ENCODE data around the gene MASP2.
"Not testable (repeated sequence)": the region's sequence is repeated elsewhere in the genome, so short reads cannot be mapped to it uniquely, and the experiment has no call there.

The MASP2 gene

GRCh38 chr1:11046625-11047365, at the start of gene MASP2:
MASP2 (minus strand) TSS chr1:11047239; CDS start chr1:11047207, 32 bp downstream.
- no peak for DNase-seq

DNA sequence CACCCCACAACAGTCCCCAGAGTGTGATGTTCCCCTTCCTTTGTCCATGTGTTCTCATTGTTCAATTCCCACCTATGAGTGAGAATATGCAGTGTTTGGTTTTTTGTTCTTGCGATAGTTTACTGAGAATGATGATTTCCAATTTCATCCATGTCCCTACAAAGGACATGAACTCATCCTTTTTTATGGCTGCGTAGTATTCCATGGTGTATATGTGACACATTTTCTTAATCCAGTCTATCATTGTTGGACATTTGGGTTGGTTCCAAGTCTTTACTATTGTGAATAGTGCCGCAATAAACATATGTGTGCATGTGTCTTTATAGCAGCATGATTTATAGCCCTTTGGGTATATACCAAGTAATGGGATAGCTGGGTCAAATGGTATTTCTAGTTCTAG, 36.7 kb upstream of the MASP2 start:
- DNase-seq: not testable (repeated sequence)

DNA sequence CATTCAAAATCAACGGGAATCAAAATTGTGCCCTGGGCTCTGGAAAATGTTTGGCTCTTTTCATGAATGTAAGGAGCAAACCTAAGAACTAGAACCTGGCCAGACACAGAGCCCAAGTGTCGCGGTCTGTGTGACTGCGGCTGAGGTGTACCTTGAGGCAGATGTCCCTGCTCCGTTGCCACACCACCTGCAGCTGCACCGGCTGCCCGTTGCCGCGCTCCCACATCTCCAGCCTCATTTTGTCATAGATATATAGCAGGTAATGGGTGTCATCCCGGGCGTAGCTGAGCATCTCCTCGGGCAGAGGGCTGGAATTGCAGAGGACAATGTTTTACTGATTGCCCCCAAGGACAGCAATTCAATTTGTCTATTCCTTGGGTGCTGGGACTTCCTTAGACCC, 33.9 kb upstream of the MASP2 start:
- no peak for DNase-seq

DNA sequence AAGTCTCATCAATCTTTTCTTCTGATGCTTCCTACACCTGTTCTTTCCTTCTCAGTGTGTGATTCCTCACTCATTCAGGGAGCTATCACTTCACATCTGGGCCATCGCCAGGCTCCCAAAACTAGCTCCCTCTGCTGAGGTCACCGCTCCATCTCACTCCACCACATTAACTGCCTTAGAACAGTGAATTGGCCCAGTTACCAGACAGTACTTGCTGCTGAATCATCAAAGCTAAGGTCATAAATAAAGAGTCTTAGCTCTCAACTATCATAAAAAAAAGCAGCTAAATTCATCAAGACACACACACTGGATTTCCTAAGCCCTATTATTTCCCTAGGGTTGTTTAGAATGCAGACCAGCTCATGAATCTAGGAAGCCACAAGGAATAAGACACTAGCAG, 31.6 kb upstream of the MASP2 start:
- no peak for DNase-seq

DNA sequence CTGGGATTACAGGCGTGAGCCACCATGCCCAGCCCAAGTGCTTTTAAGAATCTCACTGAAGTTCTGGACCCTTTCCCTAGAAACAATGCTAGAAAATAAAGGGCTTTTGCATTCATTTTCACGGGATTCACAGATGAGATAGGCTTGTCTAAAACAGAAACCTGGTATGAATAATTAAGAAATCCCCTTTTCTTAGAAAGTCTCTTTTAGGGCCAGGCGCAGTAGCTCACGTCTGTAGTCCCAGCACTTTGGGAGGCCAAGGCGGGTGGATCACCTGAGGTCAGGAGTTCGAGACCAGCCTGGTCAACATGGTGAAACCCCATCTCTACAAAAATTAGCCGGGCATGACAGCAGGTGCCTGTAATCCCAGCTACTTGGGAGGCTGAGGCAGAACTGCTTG, 26.4 kb upstream of the MASP2 start:
- not testable (repeated sequence) for DNase-seq

DNA sequence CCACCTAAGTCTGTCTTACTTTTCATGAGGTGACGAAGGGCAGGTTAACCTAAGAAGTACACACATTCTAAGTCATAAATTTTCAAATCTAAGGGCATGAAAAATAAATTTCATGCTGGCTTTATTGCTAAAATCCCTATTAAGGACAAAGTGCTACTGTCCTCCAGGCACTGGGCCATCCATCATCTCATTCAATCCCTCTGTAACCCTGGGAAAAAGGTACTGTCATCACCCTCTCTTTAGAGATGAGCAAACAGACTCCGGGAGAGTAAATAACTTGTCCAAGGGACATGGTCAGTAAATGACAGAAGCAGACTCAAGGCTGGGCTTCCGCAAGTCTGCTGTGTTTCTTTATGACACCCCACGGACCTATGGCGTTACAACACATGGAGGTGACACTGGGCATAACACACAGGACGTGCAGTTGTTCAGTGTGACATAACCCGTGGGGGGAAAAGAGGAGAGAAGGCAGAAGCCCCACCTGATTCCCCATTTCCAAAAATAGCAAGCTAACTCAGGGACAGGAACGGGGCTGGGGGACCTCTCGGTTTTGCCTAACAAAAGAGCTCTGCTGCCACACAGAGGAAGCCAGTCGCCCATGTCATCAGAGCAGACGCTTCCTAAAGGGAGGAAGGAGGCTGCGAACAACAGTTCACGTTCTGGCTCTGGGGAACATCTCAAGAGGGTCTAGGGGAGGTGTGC, 25.3 kb upstream of the MASP2 start:
- peak; percentile 64 for DNase-seq

DNA sequence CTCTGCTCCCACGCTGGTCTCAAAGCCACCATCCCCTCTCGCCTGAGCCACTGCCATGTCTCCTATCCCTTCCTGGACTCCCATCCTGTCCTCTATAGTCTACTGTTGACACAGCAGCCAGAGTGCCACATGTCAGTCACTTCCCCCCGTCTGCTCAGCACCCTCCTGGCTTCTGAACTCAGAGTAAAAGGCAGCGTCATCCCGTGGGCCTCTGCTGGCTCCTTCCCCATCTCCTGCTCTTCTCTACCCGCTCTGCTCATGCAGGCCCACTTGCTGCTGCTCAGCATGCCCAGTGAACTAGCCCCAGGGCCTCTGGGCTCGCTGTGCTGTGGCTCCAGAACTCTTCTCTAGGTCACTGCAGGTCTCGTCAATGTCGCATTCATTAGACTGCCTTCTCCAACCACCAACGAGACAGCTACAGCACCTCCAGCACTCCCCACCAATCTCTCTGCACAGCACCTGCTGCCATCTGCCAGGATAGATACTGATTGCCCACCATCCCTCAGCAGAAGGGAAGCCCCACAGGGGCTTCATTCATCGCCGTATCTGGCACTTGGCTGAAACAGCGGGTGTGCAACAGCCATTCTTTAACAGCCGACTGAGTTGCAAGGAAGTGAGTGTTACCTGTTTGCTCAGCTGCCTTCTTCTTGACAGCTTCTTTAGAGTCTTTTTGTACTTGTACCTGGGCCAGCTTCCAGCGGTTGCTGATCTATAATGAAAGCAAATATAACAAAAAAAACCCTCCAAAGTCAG, 24.6 kb upstream of the MASP2 start:
- peak; percentile 69 for DNase-seq

- DNase-seq: no peak
Measured at GRCh38 chr1:11070876-11071275, 23.8 kb upstream of the MASP2 start.

- no peak for DNase-seq
Measured at GRCh38 chr1:11068600-11069473, 21.8 kb upstream of the MASP2 start.

GRCh38 chr1:11067716-11068599, 20.9 kb upstream of the MASP2 start:
- DNase-seq: no peak

DNA sequence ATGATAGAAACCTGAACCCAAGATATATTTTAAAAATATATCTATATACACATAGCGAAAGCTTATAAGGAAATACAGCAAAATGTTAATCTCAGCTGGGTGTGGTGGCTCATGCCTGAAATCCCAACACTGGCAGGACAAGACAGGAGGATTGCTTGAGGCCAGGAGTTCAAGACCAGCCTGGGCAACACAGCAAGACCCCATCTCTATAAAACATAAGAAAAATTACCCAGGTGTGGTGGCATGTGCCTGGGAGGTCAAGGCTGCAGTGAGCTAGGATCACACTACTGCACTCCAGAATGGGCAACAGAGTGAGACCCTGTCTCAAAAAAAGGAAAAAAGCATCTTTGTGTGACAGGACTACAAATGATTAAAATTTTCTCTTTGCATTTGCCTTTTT, 18.8 kb upstream of the MASP2 start:
- DNase-seq: no peak

GRCh38 chr1:11064942-11065341, 17.9 kb upstream of the MASP2 start:
- DNase-seq: no peak

GRCh38 chr1:11063937-11064537, 17.0 kb upstream of the MASP2 start:
- DNase-seq: not testable (repeated sequence)

- DNase-seq: peak; percentile 44
Measured at GRCh38 chr1:11062965-11063401, 15.9 kb upstream of the MASP2 start.

GRCh38 chr1:11061652-11062365, 14.8 kb upstream of the MASP2 start:
- DNase-seq: no peak

GRCh38 chr1:11059968-11060830, 13.2 kb upstream of the MASP2 start, which contains the start of gene SRM:
SRM (minus strand) TSS chr1:11060018; CDS start chr1:11059943, 75 bp downstream.
- peak; percentile 81 for DNase-seq

DNA sequence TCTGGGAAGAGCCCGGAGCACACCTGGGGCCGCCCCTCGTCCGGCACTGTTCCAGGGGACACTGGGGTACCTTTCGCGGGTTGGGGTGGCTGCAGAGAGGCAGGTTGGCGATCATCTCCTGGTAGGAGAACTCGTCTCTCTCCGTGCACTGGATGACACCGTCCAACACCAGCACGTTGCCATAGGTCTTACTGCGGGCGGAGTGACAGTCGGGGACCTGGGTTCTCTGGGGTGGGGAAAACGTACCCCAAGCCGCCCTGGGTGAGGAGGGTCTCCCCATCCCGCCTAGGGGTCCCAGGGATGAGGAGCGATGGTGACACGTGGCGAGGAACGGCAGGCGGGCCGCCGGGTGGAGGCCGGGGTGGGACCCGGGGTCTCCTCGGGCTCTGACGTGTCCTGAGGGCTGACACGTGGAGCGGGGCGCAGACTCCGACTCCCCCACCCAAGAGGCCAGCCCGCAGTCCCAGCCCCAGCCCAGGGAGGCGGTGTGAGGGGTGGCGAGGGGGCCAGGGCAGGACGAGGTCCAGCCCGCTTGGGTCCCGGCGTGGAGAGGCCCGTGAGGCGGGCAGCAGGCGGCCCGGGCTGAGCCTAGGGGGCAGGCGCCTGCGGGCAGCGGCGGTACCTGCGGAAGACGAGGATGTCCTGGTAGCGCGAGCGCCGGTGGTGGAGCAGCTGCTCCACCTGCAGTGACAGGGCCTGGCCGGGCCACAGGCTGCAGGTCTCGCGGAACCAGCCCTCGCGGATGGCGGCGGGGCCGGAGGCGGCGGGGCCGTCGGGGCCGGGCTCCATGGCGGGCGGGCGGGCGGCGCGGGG, 12.3 kb upstream of the MASP2 start:
- DNase-seq: peak; percentile 50

GRCh38 chr1:11058595-11059154, 11.6 kb upstream of the MASP2 start:
- peak; percentile 91 for DNase-seq
